Measurements from ENCODE around the gene CTSO.
"Not testable (repeated sequence)": the region's sequence is repeated elsewhere in the genome, so short reads cannot be mapped to it uniquely, and the experiment has no call there.

CTSO gene

GRCh38 chr4:155946486-155946885, 7.2 kb downstream of the CTSO start:
- Histone ChIP-seq H3K4me3 (ENCODE audit: low read length) (no peak overlapping the region), H3K36me3 (ENCODE audit: insufficient read depth, low read length) (no peaks in the 10 kb centered on the region), H3K27me3 (ENCODE audit: insufficient read depth, low read length) (no peaks in the 10 kb centered on the region), H3K9me3 (ENCODE audit: low read length) (no peaks in the 10 kb centered on the region), H3K4me1 (ENCODE audit: insufficient read depth, low read length) (no peaks in the 10 kb centered on the region), H2AFZ (ENCODE audit: low read depth, low read length) (no peak overlapping the region)

DNA sequence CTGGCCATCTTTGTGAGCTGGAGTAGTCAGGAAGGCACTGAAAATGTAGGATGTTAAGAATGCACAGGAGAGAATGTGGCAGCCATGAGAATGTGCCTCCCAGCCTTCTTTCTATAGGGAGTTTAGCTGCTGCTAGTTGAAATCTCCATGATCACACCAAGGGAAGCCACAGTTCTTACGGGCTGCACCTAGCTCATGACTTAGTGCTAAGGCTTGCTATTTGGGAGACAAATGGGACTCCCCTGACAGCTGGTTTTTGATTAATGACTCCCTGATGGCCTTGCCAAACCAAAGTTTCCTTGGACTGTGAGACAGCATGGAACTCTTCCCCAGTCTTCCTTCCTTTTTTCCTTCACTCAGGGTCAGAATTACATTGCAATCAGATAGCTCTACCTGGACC, 9.2 kb downstream of the CTSO start:
- Histone ChIP-seq H3K4me1 (ENCODE audit: insufficient read depth, low read length) (no peaks in the 10 kb centered on the region), H3K36me3 (ENCODE audit: insufficient read depth, low read length) (no peaks in the 10 kb centered on the region), H3K4me3 (ENCODE audit: low read length) (no peak overlapping the region), H3K27me3 (ENCODE audit: insufficient read depth, low read length) (no peaks in the 10 kb centered on the region), H2AFZ (ENCODE audit: low read depth, low read length) (no peak overlapping the region), H3K9me3 (ENCODE audit: low read length) (no peaks in the 10 kb centered on the region)

DNA sequence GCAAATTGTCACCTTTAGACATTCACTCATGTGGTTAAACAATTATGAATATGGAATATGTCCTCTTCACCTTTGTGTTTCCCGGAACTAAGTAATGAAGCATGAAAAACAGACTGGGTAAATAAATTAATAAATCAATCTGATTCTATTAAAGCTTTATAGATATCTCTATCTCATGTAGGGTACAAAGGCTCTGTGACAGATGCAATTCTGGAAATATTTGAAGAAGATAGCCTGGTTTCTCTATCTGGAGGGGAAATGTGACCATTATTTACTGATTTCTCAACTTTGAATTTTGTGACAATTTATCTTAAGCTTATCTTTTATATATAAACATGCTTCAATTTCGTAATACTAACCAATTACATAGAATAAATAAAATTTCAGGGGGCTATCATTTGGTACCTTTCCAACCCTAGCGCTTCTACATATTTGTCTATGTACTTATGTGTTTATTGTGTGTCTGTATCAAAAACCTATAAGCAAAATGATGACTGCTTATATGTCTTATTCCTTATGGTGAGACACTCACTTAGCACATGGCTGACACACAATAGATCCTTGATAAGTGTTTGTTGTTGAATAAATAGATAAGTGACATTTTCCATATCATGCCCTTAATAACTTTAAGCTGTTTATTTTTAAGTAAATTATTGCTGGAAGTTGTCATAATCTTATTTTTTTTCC, 9.9 kb downstream of the CTSO start:
- Histone ChIP-seq H3K4me3 (ENCODE audit: low read length) (no peak overlapping the region), H3K9me3 (ENCODE audit: low read length) (no peaks in the 10 kb centered on the region), H3K36me3 (ENCODE audit: insufficient read depth, low read length) (no peaks in the 10 kb centered on the region), H3K4me1 (ENCODE audit: insufficient read depth, low read length) (no peaks in the 10 kb centered on the region), H2AFZ (ENCODE audit: low read depth, low read length) (no peak overlapping the region), H3K27me3 (ENCODE audit: insufficient read depth, low read length) (no peaks in the 10 kb centered on the region)

GRCh38 chr4:155941820-155942219, 11.8 kb downstream of the CTSO start:
- Histone ChIP-seq H3K4me1 (ENCODE audit: insufficient read depth, low read length) (no peaks in the 10 kb centered on the region), H3K9me3 (ENCODE audit: low read length) (no peaks in the 10 kb centered on the region), H3K4me3 (ENCODE audit: low read length) (no peak overlapping the region), H2AFZ (ENCODE audit: low read depth, low read length) (no peak overlapping the region), H3K27me3 (ENCODE audit: insufficient read depth, low read length) (no peaks in the 10 kb centered on the region), H3K36me3 (ENCODE audit: insufficient read depth, low read length) (no peaks in the 10 kb centered on the region)

- Histone ChIP-seq H3K4me3 (ENCODE audit: low read length) (no peak overlapping the region), H3K9me3 (ENCODE audit: low read length) (no peaks in the 10 kb centered on the region), H3K27me3 (ENCODE audit: insufficient read depth, low read length) (no peaks in the 10 kb centered on the region), H2AFZ (ENCODE audit: low read depth, low read length) (no peak overlapping the region), H3K4me1 (ENCODE audit: insufficient read depth, low read length) (no peaks in the 10 kb centered on the region), H3K36me3 (ENCODE audit: insufficient read depth, low read length) (no peaks in the 10 kb centered on the region)
Measured at GRCh38 chr4:155941085-155941790, 12.4 kb downstream of the CTSO start.

DNA sequence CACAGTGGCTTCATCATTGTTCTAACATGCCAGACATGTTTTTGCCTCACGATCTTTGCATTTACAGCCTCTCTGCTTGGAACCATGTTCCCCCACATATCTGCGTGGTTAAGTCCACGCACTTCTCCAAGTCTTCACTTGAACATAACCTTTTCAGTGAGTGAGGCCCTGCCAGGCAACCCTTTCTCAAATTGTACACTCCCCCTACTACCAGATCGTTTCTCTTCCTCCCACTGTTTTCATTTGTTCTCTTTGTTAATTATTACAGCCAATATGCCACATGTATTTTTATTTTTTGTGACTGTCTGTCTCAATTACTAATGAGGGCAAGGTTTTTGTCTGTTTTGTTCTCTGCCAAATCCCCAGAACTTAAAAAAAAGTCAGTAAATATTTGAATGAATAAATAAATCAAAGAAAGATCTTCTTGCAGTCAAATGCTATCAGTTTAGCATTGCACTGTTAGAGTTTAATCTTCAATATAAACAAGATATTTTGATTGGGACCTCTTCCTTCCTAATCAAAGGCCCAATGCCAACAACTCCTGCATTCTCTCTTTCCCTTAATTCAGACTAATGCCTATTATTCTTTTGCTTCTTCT, 18.2 kb downstream of the CTSO start:
- no peak overlapping the region for H2AFZ ChIP-seq (ENCODE audit: low read depth, low read length)
- H3K36me3 ChIP-seq (ENCODE audit: insufficient read depth, low read length) = no peaks in the 10 kb centered on the region
- peaks cover 4% of the 10 kb centered on the region for H3K4me1 ChIP-seq (ENCODE audit: insufficient read depth, low read length)
- H3K4me3 ChIP-seq (ENCODE audit: low read length) = no peak overlapping the region
- H3K9me3 ChIP-seq (ENCODE audit: low read length) = peaks cover 2% of the 10 kb centered on the region
- no peaks in the 10 kb centered on the region for H3K27me3 ChIP-seq (ENCODE audit: insufficient read depth, low read length)

DNA sequence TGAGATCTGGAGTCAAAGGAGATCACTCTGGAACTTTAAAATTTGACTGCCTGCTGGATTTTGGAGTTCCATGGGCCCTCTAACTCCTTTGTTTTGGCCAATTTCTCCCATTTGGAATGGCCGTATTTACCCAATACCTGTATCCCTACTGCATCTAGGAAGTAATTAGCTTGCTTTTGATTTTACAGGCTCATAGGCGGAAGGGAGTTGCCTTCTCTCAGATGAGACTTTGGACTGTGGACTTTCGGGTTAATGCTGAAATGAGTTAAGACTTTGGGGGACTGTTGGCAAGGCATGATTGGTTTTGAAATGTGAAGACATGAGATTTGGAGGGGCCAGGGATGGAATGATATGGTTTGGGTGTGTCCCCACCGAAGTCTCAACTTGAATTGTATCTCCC, 19.0 kb downstream of the CTSO start:
- not testable (repeated sequence) for H3K27me3 ChIP-seq (ENCODE audit: insufficient read depth, low read length); H3K36me3 ChIP-seq (ENCODE audit: insufficient read depth, low read length); H2AFZ ChIP-seq (ENCODE audit: low read depth, low read length); H3K4me3 ChIP-seq (ENCODE audit: low read length); H3K4me1 ChIP-seq (ENCODE audit: insufficient read depth, low read length); H3K9me3 ChIP-seq (ENCODE audit: low read length)

- Histone ChIP-seq H3K36me3 (ENCODE audit: insufficient read depth, low read length) (no peaks in the 10 kb centered on the region), H3K27me3 (ENCODE audit: insufficient read depth, low read length) (no peaks in the 10 kb centered on the region), H2AFZ (ENCODE audit: low read depth, low read length) (no peak overlapping the region), H3K4me3 (ENCODE audit: low read length) (no peak overlapping the region), H3K4me1 (ENCODE audit: insufficient read depth, low read length) (peaks cover 4% of the 10 kb centered on the region), H3K9me3 (ENCODE audit: low read length) (peaks cover 2% of the 10 kb centered on the region)
Measured at GRCh38 chr4:155931634-155932033, 22.0 kb downstream of the CTSO start.

DNA sequence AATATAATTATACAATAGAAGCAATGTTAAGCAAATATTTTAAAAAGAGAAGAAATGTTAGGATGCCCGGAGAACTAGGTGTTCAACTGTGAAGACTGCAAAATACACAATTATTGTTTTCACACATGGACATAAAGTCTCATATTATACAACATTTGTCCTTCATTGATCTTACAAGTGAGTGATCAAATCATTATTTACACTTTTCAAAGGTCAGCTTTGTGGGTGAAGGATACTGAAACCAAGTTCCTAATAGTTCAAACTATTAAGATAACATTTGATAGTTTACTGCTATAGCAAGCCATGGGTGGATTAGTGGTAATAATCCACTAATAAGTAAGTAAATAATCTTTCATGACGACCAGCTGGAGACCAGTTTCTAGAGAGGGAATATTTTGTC, 23.3 kb downstream of the CTSO start:
- H3K36me3 ChIP-seq (ENCODE audit: insufficient read depth, low read length) = no peaks in the 10 kb centered on the region
- no peak overlapping the region for H3K4me3 ChIP-seq (ENCODE audit: low read length)
- H3K4me1 ChIP-seq (ENCODE audit: insufficient read depth, low read length) = peaks cover 3% of the 10 kb centered on the region
- H2AFZ ChIP-seq (ENCODE audit: low read depth, low read length) = no peak overlapping the region
- H3K9me3 ChIP-seq (ENCODE audit: low read length) = peaks cover 2% of the 10 kb centered on the region
- no peaks in the 10 kb centered on the region for H3K27me3 ChIP-seq (ENCODE audit: insufficient read depth, low read length)

DNA sequence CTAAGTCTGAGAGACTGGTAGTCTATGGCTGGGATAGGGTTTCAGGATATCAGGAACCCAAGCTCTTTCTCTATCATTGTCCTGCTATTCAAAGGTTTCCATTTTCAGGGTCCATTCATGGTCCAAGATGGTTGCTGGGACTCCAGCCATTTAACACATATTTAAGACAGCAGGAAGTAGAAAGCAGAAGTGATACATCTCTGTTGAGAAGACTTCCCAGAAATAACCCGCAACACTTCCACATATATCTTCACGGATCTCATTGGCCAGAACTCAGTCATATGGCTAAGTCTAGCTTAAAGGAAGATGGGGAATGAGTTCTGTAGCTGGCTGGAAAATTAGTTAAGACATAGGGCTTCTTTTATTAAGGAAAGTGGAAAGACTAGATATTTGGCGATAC, 23.8 kb downstream of the CTSO start:
- Histone ChIP-seq H3K36me3 (ENCODE audit: insufficient read depth, low read length) (no peaks in the 10 kb centered on the region), H3K4me3 (ENCODE audit: low read length) (no peak overlapping the region), H3K4me1 (ENCODE audit: insufficient read depth, low read length) (no peaks in the 10 kb centered on the region), H3K9me3 (ENCODE audit: low read length) (peaks cover 2% of the 10 kb centered on the region), H3K27me3 (ENCODE audit: insufficient read depth, low read length) (no peaks in the 10 kb centered on the region), H2AFZ (ENCODE audit: low read depth, low read length) (no peak overlapping the region)

GRCh38 chr4:155924637-155925036, 29.0 kb downstream of the CTSO start:
- Histone ChIP-seq H3K36me3 (ENCODE audit: insufficient read depth, low read length) (no peaks in the 10 kb centered on the region), H3K27me3 (ENCODE audit: insufficient read depth, low read length) (no peaks in the 10 kb centered on the region), H2AFZ (ENCODE audit: low read depth, low read length) (no peak overlapping the region), H3K4me3 (ENCODE audit: low read length) (no peak overlapping the region), H3K4me1 (ENCODE audit: insufficient read depth, low read length) (no peaks in the 10 kb centered on the region), H3K9me3 (ENCODE audit: low read length) (no peaks in the 10 kb centered on the region)

GRCh38 chr4:155921597-155921996, 32.1 kb downstream of the CTSO start:
- no peak overlapping the region for H2AFZ ChIP-seq (ENCODE audit: low read depth, low read length)
- H3K4me3 ChIP-seq (ENCODE audit: low read length) = no peak overlapping the region
- no peaks in the 10 kb centered on the region for H3K9me3 ChIP-seq (ENCODE audit: low read length)
- no peaks in the 10 kb centered on the region for H3K4me1 ChIP-seq (ENCODE audit: insufficient read depth, low read length)
- H3K36me3 ChIP-seq (ENCODE audit: insufficient read depth, low read length) = no peaks in the 10 kb centered on the region
- H3K27me3 ChIP-seq (ENCODE audit: insufficient read depth, low read length) = no peaks in the 10 kb centered on the region

DNA sequence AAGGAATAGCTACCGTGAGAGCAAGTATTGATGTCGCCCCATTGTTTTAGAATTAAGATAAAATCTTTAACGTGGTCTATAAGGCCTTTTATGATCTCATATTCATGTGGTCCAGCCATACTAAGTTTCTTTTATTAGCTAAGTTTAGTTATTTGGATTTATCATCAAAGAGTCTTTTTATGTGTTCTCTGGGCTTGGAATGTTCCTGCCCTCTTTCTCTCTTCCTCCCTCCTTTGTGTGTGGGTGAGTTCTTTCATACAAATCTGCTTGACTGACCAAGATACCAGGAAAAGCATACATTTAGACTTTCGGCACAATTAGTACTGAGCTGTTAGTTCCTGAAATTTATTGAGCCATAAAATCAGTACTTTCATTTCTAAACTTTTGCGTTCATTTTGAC, 38.9 kb downstream of the CTSO start:
- Histone ChIP-seq H3K4me3 (ENCODE audit: low read length) (no peak overlapping the region), H3K9me3 (ENCODE audit: low read length) (no peaks in the 10 kb centered on the region), H2AFZ (ENCODE audit: low read depth, low read length) (no peak overlapping the region), H3K4me1 (ENCODE audit: insufficient read depth, low read length) (no peaks in the 10 kb centered on the region), H3K27me3 (ENCODE audit: insufficient read depth, low read length) (no peaks in the 10 kb centered on the region), H3K36me3 (ENCODE audit: insufficient read depth, low read length) (no peaks in the 10 kb centered on the region)
